ENCODE data around the gene DGUOK. TPM values are rescaled to one million over a fixed set of nuclear protein-coding genes. Genes with fewer than 3 reads are reported as not detected.

Gene DGUOK
- total RNA-seq, 4 donors from 2014 or later = 10.2 to 25.2 (median 20.3) TPM

DNA sequence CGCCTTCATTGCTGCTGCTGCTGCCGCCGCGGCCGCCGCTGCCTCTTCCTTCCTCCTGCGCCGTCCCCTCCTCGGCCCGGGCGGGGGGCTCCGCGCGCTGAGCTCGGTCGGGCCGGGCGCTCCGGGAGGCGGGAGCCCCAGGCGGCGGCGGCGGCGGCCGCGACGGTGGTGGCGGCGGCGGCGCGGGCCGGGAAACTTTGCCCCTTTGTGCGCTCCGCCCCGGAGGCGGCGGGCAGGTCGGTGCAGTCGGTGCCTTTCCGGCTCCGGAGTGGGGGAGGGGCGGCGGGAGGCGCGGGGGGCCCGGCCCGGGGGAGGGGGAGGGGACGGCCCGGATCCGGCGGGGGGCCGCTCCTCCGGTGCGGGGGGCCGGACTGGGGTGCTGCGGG lies 58.2 kb downstream of the DGUOK start:
- intact Hi-C loops (cut with DNase I; ENCODE audit: low total_unique reads) = loop anchor here (2.0 to 10.0 kb wide), 2 partner anchors 58 to 160 kb away; partner anchors contain the start of genes DGUOK and STAMBP

DNA sequence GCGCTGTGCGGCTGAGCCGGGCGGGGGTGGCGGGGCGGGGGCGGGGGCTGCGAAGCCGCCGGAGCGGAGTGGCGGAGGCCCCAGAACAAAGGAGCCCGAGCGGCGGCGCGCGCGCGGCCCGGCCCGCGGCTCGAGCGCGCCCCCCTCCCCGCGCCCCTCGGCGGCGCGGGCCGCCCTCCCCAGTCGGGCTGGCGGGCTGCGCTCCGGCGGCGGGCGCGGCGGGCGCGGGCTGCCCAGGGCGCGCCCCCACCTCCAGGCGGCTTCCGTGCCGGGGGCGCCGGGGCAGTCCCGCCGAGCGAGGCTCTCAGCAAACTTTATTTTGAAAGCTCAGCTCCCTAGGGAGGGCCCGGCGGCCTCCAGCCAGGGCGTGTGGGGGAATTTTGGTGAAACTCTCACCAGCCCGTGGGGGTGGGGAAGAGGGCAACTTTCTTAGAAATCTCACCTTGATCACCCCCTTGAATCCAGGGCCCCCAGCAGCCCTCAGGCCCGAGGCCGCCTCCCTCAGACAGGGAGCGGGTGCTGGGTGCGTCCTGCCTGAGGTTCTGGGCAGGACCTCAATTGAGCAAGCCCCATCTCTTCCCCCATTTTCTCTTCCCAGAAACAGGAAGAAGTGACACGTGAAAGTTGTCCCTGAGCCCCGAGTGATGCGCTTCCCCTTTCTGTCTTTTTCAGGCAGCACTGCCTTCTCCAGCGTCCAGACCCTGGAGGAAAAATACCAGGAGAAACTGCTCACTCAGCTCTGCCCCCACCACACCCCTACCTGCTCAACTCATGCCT lies 58.8 kb downstream of the DGUOK start:
- no peaks in the 10 kb centered on the region for H3K27me3 ChIP-seq
- no peak for DNase-seq
- in situ Hi-C loops (cut with MboI; ENCODE audit: low sequenced_read_pairs in 4 of 4) = no loop called here
- intact Hi-C loops (cut with DNase I; ENCODE audit: low total_unique reads) = loop anchor here (2.0 to 10.0 kb wide), 2 partner anchors 59 to 161 kb away; partner anchors contain the start of genes DGUOK and STAMBP
- peak; percentile 7 to 12 for ATAC-seq
- peak overlapping the region; percentile 58 to 71 (median 62) for H3K4me3 ChIP-seq
- peak overlapping the region in 3 of 4 donors; percentile 25 to 62 (median 53) for H3K27ac ChIP-seq
- TF ChIP-seq, protein P1, sequence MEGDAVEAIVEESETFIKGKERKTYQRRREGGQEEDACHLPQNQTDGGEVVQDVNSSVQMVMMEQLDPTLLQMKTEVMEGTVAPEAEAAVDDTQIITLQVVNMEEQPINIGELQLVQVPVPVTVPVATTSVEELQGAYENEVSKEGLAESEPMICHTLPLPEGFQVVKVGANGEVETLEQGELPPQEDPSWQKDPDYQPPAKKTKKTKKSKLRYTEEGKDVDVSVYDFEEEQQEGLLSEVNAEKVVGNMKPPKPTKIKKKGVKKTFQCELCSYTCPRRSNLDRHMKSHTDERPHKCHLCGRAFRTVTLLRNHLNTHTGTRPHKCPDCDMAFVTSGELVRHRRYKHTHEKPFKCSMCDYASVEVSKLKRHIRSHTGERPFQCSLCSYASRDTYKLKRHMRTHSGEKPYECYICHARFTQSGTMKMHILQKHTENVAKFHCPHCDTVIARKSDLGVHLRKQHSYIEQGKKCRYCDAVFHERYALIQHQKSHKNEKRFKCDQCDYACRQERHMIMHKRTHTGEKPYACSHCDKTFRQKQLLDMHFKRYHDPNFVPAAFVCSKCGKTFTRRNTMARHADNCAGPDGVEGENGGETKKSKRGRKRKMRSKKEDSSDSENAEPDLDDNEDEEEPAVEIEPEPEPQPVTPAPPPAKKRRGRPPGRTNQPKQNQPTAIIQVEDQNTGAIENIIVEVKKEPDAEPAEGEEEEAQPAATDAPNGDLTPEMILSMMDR (IDR thresholded peaks at IDR 0.05 in 4 of 5, conservative IDR thresholded peaks at IDR 0.05 in 1 of 5) = no peak
- peak in 1 of 2 donors; percentile 23 for TF ChIP-seq POLR2A (IDR thresholded peaks at IDR 0.05)
- H3K4me1 ChIP-seq = peaks cover 41 to 51% of the 10 kb centered on the region in 2 donors
- no peaks in the 10 kb centered on the region for H3K9me3 ChIP-seq
- H3K36me3 ChIP-seq = no peaks in the 10 kb centered on the region

More for the DNA sequence above, 58.2 kb downstream of the DGUOK start:
- Histone ChIP-seq H3K27ac (peak overlapping the region in 2 of 4 donors; percentile 53 to 62), H3K27me3 (no peaks in the 10 kb centered on the region), H3K36me3 (no peaks in the 10 kb centered on the region), H3K4me1 (peaks cover 41 to 49% of the 10 kb centered on the region in 2 donors), H3K4me3 (peak overlapping the region in 3 of 4 donors; percentile 54 to 71 (median 58)), H3K9me3 (no peaks in the 10 kb centered on the region)
- ATAC-seq = peak; percentile 51 to 61
- no peak for DNase-seq
- peak in 1 of 2 donors; percentile 56 for TF ChIP-seq POLR2A (IDR thresholded peaks at IDR 0.05)
- TF ChIP-seq, protein P1 (IDR thresholded peaks at IDR 0.05 in 4 of 5, conservative IDR thresholded peaks at IDR 0.05 in 1 of 5) = no peak
- in situ Hi-C loops (cut with MboI; ENCODE audit: low sequenced_read_pairs in 4 of 4) = no loop called here

DNA sequence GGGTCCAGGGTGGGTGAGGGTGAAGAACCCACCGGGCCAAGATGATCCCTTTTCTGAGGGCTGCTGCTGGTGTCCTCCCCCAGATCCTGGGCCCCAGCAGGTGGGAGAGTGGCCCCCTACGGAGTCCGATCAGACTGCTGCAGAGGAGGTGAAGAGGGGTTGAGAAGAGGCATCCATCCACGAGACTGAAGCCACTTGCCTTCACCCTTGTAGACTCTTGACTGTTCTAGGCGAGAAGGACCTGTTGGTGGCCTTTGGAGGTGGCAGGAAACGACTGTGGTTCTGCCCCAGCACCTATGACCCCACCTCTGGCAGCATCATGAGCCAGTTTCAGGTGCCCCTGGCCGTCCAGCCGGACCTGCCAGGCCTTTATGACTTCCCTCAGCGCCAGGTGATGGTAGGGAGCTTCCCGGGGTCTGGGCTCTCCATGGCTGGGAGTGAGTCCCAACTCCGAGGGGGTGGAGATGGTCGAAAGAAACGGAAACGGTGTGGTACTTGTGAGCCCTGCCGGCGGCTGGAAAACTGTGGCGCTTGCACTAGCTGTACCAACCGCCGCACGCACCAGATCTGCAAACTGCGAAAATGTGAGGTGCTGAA lies 59.5 kb downstream of the DGUOK start:
- Histone ChIP-seq H3K27me3 (no peaks in the 10 kb centered on the region), H3K27ac (peak overlapping the region in 2 of 4 donors; percentile 52 to 53), H3K36me3 (no peaks in the 10 kb centered on the region), H3K4me3 (peak overlapping the region in 3 of 4 donors; percentile 58 to 64 (median 61)), H3K9me3 (no peaks in the 10 kb centered on the region), H3K4me1 (peaks cover 38 to 51% of the 10 kb centered on the region in 2 donors)
- ATAC-seq (no peak), DNase-seq (no peak)
- intact Hi-C loops (cut with DNase I; ENCODE audit: low total_unique reads) (loop anchor here (10.0 kb wide), 1 partner anchor 161 kb away; the partner anchor contains the start of gene STAMBP), in situ Hi-C loops (cut with MboI; ENCODE audit: low sequenced_read_pairs in 4 of 4) (no loop called here)
- TF ChIP-seq, protein P1 (IDR thresholded peaks at IDR 0.05 in 4 of 5, conservative IDR thresholded peaks at IDR 0.05 in 1 of 5) = no peak
- TF ChIP-seq POLR2A (IDR thresholded peaks at IDR 0.05) = no peak

DNA sequence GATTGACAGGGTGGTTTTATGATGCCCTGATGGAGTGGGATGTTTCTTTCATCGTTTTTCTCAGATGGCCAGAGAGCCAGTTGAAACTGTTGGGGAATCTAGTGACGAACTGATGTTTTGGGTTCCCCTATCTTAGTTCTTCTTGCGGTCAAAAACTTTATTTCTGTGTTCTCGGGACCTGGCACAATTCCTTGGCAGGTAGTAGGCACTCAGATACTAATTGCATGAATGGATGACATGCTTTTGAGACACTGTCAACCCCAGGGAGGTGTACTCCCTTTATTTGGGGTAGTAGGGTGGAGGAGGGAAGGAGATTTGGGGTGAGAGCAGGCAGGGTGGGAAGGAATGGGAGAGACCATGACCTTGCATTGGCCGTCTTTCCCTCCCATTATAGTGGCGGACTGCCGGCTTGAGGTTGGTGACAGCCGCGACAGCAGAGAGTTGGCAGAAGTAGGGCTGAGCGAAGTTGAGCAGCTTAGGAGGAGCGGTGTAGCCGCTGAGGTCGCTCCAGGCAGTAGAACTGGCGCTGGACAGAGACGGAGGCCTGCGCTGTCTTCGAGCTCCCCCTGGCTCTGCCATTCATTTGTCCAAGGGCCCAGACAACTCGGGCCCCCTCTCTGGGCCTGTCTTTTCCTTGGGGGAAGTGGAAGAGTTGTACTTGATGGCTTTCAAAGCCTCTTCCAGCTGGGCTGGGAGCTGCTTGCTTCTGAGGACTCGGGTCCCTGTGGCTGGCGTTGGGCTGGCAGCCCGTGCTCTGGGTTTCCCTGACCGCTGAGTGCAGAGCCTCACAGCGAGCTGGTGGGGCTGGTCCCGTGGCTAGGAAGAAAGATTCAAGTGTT lies 60.6 kb downstream of the DGUOK start:
- H3K4me3 ChIP-seq = peak overlapping the region in 1 of 4 donors; percentile 19
- in situ Hi-C loops (cut with MboI; ENCODE audit: low sequenced_read_pairs in 4 of 4) = no loop called here
- H3K4me1 ChIP-seq = peaks cover 27 to 40% of the 10 kb centered on the region in 2 donors
- H3K36me3 ChIP-seq = no peaks in the 10 kb centered on the region
- intact Hi-C loops (cut with DNase I; ENCODE audit: low total_unique reads) = loop anchor here (10.0 kb wide), 1 partner anchor 163 kb away; the partner anchor contains the start of gene STAMBP
- H3K27me3 ChIP-seq = no peaks in the 10 kb centered on the region
- TF ChIP-seq, protein P1 (IDR thresholded peaks at IDR 0.05 in 4 of 5, conservative IDR thresholded peaks at IDR 0.05 in 1 of 5) = peak in 2 of 5 experiments; percentile 14 to 32
- no peak for TF ChIP-seq POLR2A (IDR thresholded peaks at IDR 0.05)
- DNase-seq (no peak), ATAC-seq (no peak)
- H3K27ac ChIP-seq = no peak overlapping the region
- no peaks in the 10 kb centered on the region for H3K9me3 ChIP-seq
